Measurements from ENCODE around the gene MAP6.
A peak's percentile ranks its signal among the peaks of the same experiment; 100 is the strongest.
"Not testable (repeated sequence)": the region's sequence is repeated elsewhere in the genome, so short reads cannot be mapped to it uniquely, and the experiment has no call there.

Gene MAP6

DNA sequence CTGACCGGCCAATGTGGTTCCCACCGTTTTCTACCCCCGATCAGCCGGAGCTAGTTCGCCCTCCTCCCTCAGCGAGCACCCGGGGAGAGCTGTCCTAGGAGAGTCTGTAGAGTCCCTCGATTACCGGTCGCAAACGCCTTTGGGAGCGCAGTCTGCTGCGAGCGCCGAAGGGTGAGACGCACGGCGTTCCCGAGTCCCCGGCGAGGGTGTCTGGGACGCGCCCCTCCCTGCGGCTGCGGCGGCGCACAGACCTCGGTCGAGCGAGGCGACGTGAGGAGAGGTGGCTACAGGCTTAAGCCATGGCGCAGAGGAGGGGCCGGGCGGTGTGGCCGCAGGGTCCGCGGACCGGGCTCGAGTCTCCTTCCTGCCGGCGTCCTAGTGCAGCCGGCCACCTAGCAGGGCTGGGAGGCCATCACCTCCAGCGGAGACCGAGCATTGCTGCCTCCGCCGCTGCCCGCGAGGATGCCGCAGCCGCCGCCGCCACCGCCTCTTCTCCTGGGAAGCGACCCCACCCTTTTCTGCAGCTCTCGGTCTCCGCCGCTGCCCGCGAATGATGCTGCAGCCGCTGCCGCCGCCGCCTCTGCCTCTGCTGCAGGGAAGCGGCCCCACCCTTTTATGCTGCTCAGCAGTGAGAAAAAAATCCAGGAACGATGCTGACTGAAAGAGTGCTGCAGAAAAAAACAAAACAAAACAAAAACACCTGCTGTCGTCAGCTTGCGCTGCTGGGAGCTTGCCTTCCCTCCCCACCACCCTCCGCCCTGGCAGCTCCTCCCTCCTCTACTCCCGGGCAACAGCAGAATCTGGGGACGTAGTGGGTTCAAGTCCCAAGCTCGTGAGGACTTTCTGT is at the start of gene MAP6:
MAP6 (minus strand) TSS at position 588 of the 847 bp plus-strand sequence. CDS start 669 bp downstream, outside the sequence.
- DNase-seq (ENCODE audit: low read depth) = no peak
- H3K4me3 ChIP-seq (ENCODE audit: low read depth, low read length) = peak within 1 kb of the TSS; percentile 48

DNA sequence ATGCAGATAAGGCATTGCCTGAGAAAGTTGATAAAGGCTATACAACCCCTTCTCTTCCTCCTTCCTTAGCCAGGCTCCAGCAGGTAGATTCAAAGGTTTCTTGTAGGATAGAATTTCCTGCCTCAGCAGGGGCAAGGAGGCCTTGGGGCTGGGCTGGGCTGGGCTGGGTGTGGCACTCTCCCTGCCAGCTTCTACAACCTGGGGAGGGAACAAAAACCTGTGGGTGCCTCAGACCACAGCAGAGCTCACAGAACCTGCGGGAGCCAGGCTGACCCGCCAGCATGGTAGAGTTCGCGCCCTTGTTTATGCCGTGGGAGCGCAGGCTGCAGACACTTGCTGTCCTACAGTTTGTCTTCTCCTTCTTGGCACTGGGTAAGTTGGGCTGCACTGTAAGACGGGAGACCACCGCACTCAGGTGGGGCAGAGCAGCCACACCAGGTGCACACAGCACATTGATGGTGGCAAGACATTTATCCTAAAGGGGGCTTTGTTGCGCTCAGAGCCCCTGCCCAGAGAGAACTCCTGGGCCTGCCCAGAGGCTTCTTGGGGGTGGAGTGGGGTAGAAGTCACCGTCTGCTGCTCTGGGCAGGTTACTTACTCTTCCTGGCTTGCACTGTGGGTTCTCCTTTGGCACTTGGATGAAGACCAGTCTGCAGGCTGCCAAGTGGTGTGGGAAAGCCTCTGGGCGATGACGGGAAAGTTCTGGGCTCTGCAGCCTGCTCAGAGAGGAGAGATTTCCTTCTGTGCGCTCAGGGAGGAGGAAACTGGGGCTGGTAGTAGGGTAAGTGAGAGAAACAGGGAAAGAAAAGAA is 49.0 kb upstream of the MAP6 start, which contains the start of gene MOGAT2:
MOGAT2 (plus strand) TSS at position 231 of the 811 bp plus-strand sequence; CDS start at position 282, 51 bp downstream.
- DNase-seq (ENCODE audit: low read depth) = no peak

DNA sequence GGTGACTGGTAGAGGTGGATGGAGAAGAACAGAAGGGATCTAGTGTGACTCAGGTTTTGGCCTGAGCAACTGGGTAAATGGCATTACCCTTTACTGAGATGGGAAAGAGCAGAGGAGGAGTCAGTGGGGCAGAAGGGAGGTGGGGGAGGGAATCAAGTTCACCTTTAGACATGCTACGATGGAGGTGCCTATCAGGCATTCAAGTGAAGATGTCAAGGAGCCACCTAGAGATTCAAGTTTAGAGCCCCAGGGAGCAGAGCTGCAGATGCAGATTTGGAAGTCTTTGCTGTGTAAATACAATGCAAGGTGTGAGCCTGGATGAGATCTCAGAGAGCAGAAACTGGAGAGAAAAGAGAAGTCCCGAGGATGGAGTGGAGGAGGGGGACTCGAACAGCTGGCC is 47.8 kb upstream of the MAP6 start:
- no peak overlapping the region for H3K4me3 ChIP-seq (ENCODE audit: low read depth, low read length)
- no peak for DNase-seq (ENCODE audit: low read depth)

More for the DNA sequence above, 49.0 kb upstream of the MAP6 start, which contains the start of gene MOGAT2:
- no peak within 1 kb of the TSS for H3K4me3 ChIP-seq (ENCODE audit: low read depth, low read length)

DNA sequence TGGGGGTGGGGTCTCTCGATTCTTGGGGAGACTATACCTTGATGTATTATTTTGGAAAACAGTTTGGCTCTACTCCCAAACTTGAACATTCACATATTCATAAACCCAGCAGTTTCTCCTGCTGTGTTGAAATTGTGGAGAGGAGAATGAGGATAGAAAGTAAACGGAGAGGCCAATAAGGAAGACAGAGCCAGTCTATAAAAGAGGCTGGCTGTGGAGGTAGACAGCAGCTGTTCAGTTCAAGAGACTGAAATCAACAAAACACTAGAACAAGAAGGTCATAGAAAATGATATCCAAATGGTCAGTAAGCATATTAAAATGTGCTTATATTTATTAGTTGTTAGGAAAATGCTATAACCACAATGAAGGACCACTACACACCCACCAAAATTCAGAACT is 46.9 kb upstream of the MAP6 start:
- no peak for DNase-seq (ENCODE audit: low read depth)
- H3K4me3 ChIP-seq (ENCODE audit: low read depth, low read length) = no peak overlapping the region

DNA sequence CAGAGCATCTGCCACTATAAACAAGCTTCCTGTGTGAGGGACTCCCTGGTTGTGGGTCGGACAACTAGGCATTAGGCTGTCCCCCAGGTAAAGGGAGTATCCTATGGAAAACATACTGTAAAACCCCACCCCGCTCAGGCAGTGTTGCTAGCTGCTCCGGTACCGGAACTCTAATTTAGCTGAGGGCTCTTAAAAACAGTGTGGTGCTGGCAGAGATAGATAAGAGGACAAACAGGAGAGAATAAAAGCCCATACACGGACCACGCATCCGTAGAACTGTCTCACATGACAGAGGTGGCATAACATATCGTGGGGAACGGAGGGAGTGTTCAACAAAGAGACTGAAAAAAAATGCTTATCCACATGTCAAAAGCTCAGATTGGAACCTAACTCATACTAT is 45.4 kb upstream of the MAP6 start:
- DNase-seq (ENCODE audit: low read depth) = no peak
- no peak overlapping the region for H3K4me3 ChIP-seq (ENCODE audit: low read depth, low read length)

DNA sequence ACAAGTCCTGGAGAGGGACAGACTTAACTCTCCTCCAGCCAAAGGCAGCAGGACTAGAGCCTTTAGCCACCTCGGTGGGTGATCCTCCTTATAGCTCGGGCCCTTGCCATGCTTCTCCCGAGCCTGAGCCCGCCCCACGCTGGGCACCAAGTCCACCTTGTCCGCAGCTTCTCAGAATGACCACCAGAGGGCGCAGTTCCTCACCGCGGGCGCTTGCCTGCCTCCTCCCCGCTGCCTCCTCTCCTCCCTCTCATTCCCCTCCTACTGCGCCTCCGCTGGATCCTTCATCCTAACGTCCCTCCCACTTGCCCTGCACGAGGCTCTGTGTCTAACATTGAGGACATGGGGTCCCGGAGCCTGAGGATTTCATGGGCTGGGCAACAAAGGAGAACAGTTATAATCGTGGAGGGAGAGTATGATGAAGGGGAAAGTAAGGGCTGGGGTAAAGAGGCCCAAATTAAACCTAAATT is 37.5 kb upstream of the MAP6 start:
- H3K4me3 ChIP-seq (ENCODE audit: low read depth, low read length) = no peak overlapping the region
- peak; percentile 18 for DNase-seq (ENCODE audit: low read depth)

DNA sequence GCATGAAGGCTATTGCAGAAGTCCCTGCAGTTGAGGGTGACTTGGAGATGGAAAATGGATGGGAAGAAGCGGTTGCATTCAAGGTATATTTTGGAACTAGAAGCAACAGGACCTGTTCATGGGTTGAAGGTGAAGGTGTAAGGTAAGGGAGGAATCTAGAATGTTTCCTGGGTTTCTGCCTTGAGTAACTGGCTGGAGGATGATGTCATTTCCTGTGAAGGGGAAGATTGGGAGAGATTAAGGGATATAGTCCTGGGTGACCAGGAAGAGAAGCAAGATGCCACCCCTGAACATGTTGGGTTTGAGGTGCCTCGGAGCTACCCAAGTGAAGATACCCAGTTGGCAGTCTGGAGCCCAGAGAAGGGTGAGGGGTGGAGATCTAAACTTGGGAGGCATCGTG is 36.7 kb upstream of the MAP6 start:
- no peak overlapping the region for H3K4me3 ChIP-seq (ENCODE audit: low read depth, low read length)
- DNase-seq (ENCODE audit: low read depth) = no peak

DNA sequence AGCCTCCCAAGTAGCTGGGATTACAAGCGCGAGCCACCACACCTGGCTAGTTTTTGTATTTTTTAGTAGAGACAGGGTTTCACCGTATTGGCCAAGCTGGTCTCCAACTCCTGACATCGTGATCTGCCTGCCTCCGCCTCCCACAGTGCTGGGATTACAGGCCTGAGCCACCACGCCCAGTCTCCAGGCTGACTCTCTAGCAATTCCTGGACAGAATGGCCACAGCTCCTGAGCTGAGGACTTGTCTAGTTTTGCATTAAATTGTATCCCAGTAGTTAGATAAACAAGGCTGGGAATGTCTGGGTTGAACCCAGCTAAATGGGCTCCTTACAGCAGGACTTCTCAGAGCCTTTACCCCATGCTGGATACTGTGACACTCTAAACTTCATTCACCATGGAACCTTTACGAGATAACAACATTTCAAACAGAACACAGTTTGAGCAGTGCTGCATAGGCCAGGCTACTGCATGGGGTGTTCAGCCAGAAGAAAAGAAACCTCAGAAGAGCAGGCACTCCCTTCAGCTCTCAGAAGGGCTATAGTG is 34.9 kb upstream of the MAP6 start:
- no peak for DNase-seq (ENCODE audit: low read depth)

DNA sequence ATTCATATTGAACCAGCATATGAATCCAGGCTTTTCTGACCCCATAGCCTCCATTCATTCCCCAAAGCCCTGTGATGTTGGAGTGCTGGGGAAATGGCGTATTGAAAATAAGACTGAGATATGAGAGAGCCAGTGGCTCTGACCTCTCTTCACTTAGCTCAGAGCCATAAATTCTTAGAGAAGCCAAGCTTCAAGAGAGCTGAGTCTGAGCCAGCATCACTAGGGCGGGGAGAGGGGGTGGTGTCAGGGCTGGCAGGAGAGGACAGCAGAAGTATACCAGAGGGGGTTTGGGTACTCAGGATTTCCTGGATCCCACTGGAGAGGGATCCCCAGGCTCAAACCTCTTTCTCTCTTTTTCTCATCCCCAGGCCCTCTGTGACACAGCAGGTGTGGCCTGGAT is 32.1 kb upstream of the MAP6 start:
- no peak overlapping the region for H3K4me3 ChIP-seq (ENCODE audit: low read depth, low read length)

More for the DNA sequence above, 34.9 kb upstream of the MAP6 start:
- H3K4me3 ChIP-seq (ENCODE audit: low read depth, low read length) = no peak overlapping the region

DNA sequence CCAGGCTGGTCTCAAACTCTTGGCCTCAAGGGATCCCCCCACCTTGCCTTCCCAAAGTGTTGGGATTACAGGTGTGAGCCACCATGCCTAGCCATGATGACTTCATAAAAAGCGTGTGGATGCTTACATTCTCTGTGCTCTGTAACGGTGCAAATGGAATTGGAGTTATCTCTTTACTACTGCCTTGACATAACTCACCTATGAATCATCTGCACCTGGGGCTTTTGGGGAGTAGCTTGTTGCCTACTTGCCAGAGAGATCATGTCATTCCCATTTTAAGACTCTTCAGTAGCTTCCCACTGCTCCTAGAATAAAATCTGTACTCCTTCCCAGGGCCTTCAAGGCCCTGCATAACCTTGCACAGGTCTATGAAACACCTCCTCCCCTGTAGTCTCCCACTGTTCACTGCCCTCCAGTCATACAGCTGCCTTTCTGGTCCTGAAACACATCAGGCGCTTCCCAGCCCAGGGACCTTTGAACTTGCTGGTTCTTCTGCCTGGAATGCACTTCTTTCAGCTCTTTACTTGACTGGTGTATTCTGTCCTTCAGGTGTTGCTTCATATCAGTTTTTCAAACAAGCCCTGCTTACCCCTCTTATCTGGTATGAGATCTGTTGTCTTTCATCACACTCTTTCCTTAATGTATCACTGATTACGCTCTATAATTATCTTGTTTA is 29.2 kb upstream of the MAP6 start:
- no peak overlapping the region for H3K4me3 ChIP-seq (ENCODE audit: low read depth, low read length)
- DNase-seq (ENCODE audit: low read depth) = no peak

More for the DNA sequence above, 32.1 kb upstream of the MAP6 start:
- no peak for DNase-seq (ENCODE audit: low read depth)

DNA sequence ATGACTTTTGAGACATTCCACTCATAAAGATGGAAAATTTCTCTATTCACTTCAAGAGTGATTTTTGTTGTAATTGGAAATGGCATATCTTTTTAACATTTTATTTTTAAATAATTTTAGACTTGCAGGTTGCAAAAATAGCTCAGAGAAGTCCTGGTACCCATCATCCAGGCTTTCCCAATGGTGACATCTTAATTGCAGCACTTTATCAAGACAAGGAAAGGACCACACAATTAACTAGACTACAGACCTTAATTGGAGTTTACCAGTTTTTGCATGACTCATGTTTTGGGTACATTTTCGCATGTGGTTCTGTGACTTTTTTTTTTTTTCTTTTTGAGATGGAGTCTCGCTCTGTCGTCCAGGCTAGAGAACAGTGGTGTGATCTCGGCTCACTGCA is 23.0 kb upstream of the MAP6 start:
- H3K4me3 ChIP-seq (ENCODE audit: low read depth, low read length) = no peak overlapping the region

DNA sequence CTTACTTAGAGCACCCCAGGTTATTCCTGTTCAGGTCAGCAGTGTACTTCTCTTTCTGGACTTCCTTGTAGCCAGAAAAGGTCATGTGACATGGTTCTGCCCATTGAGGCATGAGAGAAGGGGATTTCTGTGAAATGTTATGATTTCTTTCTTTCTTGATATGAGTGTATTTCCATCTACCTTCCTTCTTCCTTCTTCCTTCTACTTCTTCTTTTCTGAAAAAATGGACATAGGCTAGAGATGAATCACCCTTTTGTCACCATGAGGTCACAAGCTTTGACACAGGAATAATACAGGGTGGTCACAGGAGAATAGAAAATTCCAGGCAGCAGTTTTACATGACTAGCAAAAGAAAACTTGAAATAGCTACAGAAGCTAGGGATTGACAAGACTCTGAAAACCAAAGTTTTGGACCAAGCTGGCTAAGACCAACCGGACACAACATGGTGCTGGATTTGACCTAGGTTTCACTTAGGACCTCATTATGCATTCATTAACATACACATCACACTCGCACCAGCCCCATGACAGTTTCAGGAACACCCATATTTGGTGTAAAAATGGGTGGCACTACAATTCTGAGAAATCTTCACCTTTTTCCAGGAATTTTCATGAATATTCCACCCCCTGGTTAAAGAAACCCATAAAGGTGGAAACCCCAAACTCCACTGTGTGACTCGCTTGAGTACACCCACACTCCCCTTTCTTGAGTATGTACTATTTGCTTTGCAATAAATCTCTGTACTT is 21.2 kb upstream of the MAP6 start:
- H3K4me3 ChIP-seq (ENCODE audit: low read depth, low read length) = no peak overlapping the region
- DNase-seq (ENCODE audit: low read depth) = no peak

More for the DNA sequence above, 23.0 kb upstream of the MAP6 start:
- DNase-seq (ENCODE audit: low read depth) = no peak

DNA sequence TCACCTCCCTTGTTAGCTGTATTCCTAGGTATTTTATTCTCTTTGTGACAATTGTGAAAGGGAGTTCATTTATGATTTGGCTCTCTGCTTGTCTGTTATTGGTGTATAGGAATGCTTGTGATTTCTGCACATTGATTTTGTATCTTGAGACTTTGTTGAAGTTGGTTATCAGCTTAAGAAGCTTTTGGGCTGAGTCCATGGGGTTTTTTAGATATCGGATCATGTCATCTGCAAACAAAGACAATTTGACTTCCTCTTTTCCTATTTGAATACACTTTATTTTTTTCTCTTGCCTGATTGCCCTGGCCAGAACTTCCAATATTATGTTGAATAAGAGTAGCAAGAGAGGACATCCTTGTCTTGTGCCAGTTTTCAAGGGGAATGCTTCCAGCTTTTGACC is 15.0 kb upstream of the MAP6 start:
- H3K4me3 ChIP-seq (ENCODE audit: low read depth, low read length); DNase-seq (ENCODE audit: low read depth): not testable (repeated sequence)

DNA sequence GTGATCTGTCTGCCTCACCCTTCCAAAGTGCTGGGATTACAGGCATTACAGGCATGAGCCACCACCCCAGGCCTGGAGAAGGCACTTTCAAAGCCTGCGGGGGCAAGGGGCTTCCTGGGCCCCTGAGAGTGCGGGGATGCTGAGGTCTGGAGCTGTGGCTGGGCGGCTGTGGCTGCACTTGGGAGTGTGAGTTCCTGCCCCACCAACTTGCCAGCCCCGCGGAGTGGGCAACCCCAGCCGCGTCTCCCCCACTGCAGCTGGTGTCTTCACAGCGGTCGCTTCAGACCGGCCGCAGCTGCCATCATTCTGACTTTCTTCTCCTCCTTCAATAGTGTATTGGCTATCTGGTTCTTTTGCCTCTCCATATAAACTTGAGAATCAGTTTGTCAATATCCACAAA is 10.7 kb upstream of the MAP6 start:
- DNase-seq (ENCODE audit: low read depth) = no peak
- no peak overlapping the region for H3K4me3 ChIP-seq (ENCODE audit: low read depth, low read length)

DNA sequence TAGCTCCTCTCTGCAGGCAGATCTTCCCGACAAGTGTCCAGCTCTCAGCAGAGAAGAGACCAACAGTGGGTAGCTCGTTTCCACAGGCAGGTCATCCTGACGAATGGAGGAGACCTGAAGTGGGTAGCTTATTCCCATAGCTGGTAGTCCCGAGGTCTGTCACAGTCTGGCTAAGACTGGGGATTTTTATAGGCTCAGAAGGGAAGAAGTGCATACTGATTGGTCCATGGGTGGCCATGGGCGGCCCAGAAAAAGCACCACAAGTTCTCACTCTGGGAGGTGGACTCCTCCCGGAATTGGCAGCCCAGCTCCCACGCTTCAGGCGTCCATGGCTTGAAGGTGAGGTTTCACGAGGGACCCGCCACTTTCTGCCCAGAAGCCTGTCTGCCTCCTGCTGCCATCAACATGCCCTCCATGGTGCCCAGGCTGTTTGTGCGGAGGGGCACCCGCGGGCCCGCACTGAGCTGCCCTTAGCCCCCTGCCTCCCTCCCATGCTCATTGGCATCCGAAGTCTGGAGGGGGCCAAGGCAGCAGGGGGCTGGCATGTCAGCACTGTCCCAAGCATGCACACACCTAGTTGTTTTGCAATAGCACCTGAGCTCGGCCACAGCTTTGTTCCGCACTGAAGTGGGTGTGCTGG is 9.9 kb upstream of the MAP6 start:
- no peak overlapping the region for H3K4me3 ChIP-seq (ENCODE audit: low read depth, low read length)
- no peak for DNase-seq (ENCODE audit: low read depth)

DNA sequence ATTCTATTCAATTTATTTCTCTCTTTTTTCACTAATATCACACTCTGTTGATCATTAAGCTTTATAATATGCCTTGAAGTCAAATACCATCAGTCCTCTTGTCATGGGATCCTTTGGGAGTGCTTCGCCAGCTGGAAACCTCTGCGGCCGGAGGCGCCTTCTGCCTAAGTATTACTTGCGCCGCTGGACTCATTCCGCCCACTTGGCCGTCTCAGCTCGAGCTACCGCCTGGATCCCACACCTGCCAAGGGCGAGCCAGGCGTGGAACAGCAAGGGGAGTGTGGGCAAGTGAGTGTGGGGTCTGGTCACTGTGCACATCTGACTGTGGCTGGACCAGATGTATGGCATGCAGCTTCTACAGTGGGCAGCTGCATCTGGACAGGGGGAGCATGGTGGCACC is 9.1 kb upstream of the MAP6 start:
- no peak overlapping the region for H3K4me3 ChIP-seq (ENCODE audit: low read depth, low read length)
- DNase-seq (ENCODE audit: low read depth) = no peak

DNA sequence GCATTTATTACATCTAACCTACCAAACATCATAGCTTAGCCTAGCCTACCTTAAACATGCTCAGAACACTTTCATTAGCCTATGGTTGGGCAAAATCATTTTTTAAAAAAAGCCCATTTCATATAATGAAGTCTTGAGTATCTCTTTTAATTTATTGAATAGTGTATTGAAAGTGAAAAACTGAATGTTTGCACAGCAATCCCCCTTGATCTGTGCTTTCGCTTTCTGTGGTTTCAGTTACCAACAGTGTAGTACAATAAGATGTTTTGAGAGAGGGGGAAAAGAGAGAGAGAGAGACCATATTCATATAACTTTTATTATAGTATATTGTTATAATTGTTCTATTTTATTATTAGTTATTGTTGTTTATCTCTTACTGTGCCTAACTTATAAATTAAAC is 8.4 kb upstream of the MAP6 start:
- DNase-seq (ENCODE audit: low read depth) = no peak
- H3K4me3 ChIP-seq (ENCODE audit: low read depth, low read length) = no peak overlapping the region

DNA sequence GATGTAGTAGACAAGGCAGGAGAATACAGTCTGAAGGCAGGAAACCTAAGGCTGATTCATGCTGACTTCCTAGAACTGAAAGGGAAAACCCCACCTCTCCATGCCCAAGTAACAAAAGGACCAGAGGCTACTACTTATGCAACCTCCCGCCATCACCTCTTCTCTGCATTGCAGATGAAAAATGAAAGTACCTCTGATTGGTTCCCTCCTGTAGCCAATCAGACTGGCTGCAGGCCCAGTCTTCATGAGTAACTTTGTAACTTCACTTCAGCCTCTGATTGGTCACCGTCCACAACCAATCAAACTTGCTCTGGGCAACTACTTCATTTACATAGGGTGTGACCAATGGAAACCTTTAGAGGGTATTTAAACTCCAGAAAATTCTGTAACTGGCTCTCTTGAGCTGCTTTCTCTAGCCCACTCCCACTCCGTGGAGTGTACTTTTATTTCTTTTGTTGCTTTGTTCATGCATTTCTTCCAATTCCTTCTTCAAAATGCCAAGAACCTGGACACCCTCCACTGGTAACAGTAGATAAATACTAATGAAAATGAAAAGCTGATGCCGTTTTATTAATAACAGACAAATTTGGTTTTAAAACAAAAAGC is 5.2 kb upstream of the MAP6 start:
- DNase-seq (ENCODE audit: low read depth) = no peak
- no peak overlapping the region for H3K4me3 ChIP-seq (ENCODE audit: low read depth, low read length)
